Thymus (tissue), 11 donors: ENCODE measurements around the gene IGF1R. TPM values are rescaled to one million over a fixed set of nuclear protein-coding genes. Genes with fewer than 3 reads are reported as not detected.

ENCODE experiments used
- DNase-seq, 9 donors: peaks; one replicate each; pipeline ENCODE4 v3.0.0-alpha.2; 2013; ENCODE audit warnings: low spot score in 9 of 9, low read depth in 6 of 9, missing footprints in 1 of 9
- H3K27ac ChIP-seq, 2 donors: one replicate each; pipeline ENCODE4 v1.5.1; 2013; ENCODE audit warnings: control low read depth in 1 of 2, low read depth in 1 of 2, low read length in 1 of 2, mild to moderate bottlenecking in 1 of 2, moderate library complexity in 1 of 2
- H3K27me3 ChIP-seq, 2 donors: one replicate each; pipeline ENCODE4 v1.5.1; 2013; ENCODE audit warnings: low read length in 1 of 2; ENCODE audit not compliant: control insufficient read depth in 2 of 2, insufficient read depth in 1 of 2
- H3K36me3 ChIP-seq, 2 donors: one replicate each; pipeline ENCODE4 v1.5.1; 2013; ENCODE audit warnings: low read length in 1 of 2, mild to moderate bottlenecking in 1 of 2, moderate library complexity in 1 of 2; ENCODE audit not compliant: control insufficient read depth in 2 of 2, insufficient read depth in 2 of 2
- H3K4me1 ChIP-seq, 2 donors: one replicate each; pipeline ENCODE4 v1.5.1; 2013; ENCODE audit warnings: low read length in 2 of 2; ENCODE audit not compliant: control insufficient read depth in 2 of 2, insufficient read depth in 2 of 2
- H3K4me3 ChIP-seq, 2 donors: one replicate each; pipeline ENCODE4 v1.5.1; 2013; ENCODE audit warnings: low read length in 2 of 2, control low read depth in 1 of 2, mild to moderate bottlenecking in 1 of 2
- H3K9me3 ChIP-seq, 2 donors: one replicate each; pipeline ENCODE4 v1.5.1; 2013; ENCODE audit warnings: low read length in 1 of 2, mild to moderate bottlenecking in 1 of 2; ENCODE audit not compliant: control insufficient read depth in 2 of 2, insufficient read depth in 1 of 2
- WGBS: extraction: QIAGEN DNeasy Blood & Tissue Kit; methylation state at CpG from one replicate; pipeline ENCODE4 v1.1.7; 2013; 5-methylcytosine and 5-hydroxymethylcytosine counted together
- polyA plus RNA-seq: library from polyadenylated mRNA; stranded (reverse); fragments of 200-250 nt; gene quantifications from one replicate; pipeline ENCODE4 v1.2.3, GENCODE V29; 2013
- total RNA-seq: library from RNA; stranded (reverse); fragments of 120-200 nt; gene quantifications from one replicate; pipeline ENCODE4 v1.2.4, GENCODE V29; 2013
- donor health status: healthy.

The IGF1R gene
- total and polyA plus RNA-seq, 2 donors = 10.0 to 11.0 TPM

GRCh38 chr15:98740295-98740694 lies 92.0 kb downstream of the IGF1R start:
- Histone ChIP-seq H3K4me3 (no peak overlapping the region), H3K36me3 (no peaks in the 10 kb centered on the region), H3K9me3 (no peaks in the 10 kb centered on the region), H3K4me1 (peaks cover 5 to 50% of the 10 kb centered on the region in 2 donors), H3K27ac (no peak overlapping the region), H3K27me3 (no peaks in the 10 kb centered on the region)
- WGBS = 72% methylated on average over 4 of the region's 4 CpGs
- DNase-seq = no peak

GRCh38 chr15:98740963-98741362 lies 92.6 kb downstream of the IGF1R start:
- DNase-seq = no peak
- Histone ChIP-seq H3K4me3 (no peak overlapping the region), H3K27me3 (no peaks in the 10 kb centered on the region), H3K4me1 (peaks cover 9 to 49% of the 10 kb centered on the region in 2 donors), H3K9me3 (no peaks in the 10 kb centered on the region), H3K36me3 (no peaks in the 10 kb centered on the region), H3K27ac (no peak overlapping the region)
- WGBS = 94% methylated on average over 4 of the region's 4 CpGs

GRCh38 chr15:98743177-98743576 lies 94.8 kb downstream of the IGF1R start:
- Histone ChIP-seq H3K4me1 (peaks cover 20 to 49% of the 10 kb centered on the region in 2 donors), H3K9me3 (no peaks in the 10 kb centered on the region), H3K36me3 (no peaks in the 10 kb centered on the region), H3K27ac (no peak overlapping the region), H3K27me3 (no peaks in the 10 kb centered on the region), H3K4me3 (no peak overlapping the region)
- no peak for DNase-seq
- 97% methylated on average over 6 of the region's 6 CpGs for WGBS

GRCh38 chr15:98744506-98744905 lies 96.2 kb downstream of the IGF1R start:
- Histone ChIP-seq H3K27ac (no peak overlapping the region), H3K36me3 (no peaks in the 10 kb centered on the region), H3K27me3 (no peaks in the 10 kb centered on the region), H3K9me3 (no peaks in the 10 kb centered on the region), H3K4me1 (peaks cover 20 to 38% of the 10 kb centered on the region in 2 donors), H3K4me3 (no peak overlapping the region)
- 92% methylated on average over 2 of the region's 2 CpGs for WGBS
- DNase-seq = no peak

- H3K27ac ChIP-seq = peak overlapping the region in 1 of 2 donors; percentile 32
- WGBS = 87% methylated on average over 3 of the region's 3 CpGs
- no peak overlapping the region for H3K4me3 ChIP-seq
- H3K9me3 ChIP-seq = no peaks in the 10 kb centered on the region
- H3K4me1 ChIP-seq = peaks cover 24 to 33% of the 10 kb centered on the region in 2 donors
- DNase-seq = no peak
- H3K27me3 ChIP-seq = no peaks in the 10 kb centered on the region
- no peaks in the 10 kb centered on the region for H3K36me3 ChIP-seq
Measured at GRCh38 chr15:98745179-98745578, 96.8 kb downstream of the IGF1R start.

- Histone ChIP-seq H3K27ac (peak overlapping the region in 1 of 2 donors; percentile 33), H3K4me3 (no peak overlapping the region), H3K9me3 (no peaks in the 10 kb centered on the region), H3K36me3 (no peaks in the 10 kb centered on the region), H3K27me3 (no peaks in the 10 kb centered on the region), H3K4me1 (peaks cover 25 to 32% of the 10 kb centered on the region in 2 donors)
- no peak for DNase-seq
- 45% methylated on average over 10 of the region's 10 CpGs for WGBS
Measured at GRCh38 chr15:98745650-98746374, 97.5 kb downstream of the IGF1R start.

GRCh38 chr15:98746375-98747155 lies 98.2 kb downstream of the IGF1R start:
- H3K27me3 ChIP-seq = no peaks in the 10 kb centered on the region
- WGBS = 75% methylated on average over 8 of the region's 8 CpGs
- DNase-seq = peak in 1 of 9 donors; percentile 56
- H3K4me3 ChIP-seq = no peak overlapping the region
- H3K4me1 ChIP-seq = peaks cover 25 to 28% of the 10 kb centered on the region in 2 donors
- H3K27ac ChIP-seq = peak overlapping the region; percentile 33 to 46
- no peaks in the 10 kb centered on the region for H3K9me3 ChIP-seq
- H3K36me3 ChIP-seq = no peaks in the 10 kb centered on the region

- DNase-seq = no peak
- H3K27ac ChIP-seq = no peak overlapping the region
- H3K9me3 ChIP-seq = no peaks in the 10 kb centered on the region
- WGBS = 97% methylated on average over 4 of the region's 4 CpGs
- no peak overlapping the region for H3K4me3 ChIP-seq
- H3K27me3 ChIP-seq = no peaks in the 10 kb centered on the region
- H3K4me1 ChIP-seq = peaks cover 3 to 7% of the 10 kb centered on the region in 2 donors
- H3K36me3 ChIP-seq = no peaks in the 10 kb centered on the region
Measured at GRCh38 chr15:98751767-98752166, 103.4 kb downstream of the IGF1R start.
